Choroid plexus epithelial cell (primary cell): ENCODE results near the gene ARGFX.
A peak's percentile ranks its signal among the peaks of the same experiment; 100 is the strongest.

Experiments used
- DNase-seq: peaks from one replicate; pipeline ENCODE4 v3.0.0-alpha.2; 2010; ENCODE audit warnings: low read depth
- H3K4me3 ChIP-seq: 2 replicates; pipeline ENCODE4 v1.5.1; 2011; ENCODE audit warnings: low read depth, mild to moderate bottlenecking, control low read depth, low read length, moderate library complexity
- TF ChIP-seq, protein P1 (sequence below): conservative IDR thresholded peaks from 2 replicates; pipeline ENCODE4 v1.5.1; 2011; ENCODE audit warnings: low read depth, mild to moderate bottlenecking, control low read depth, inconsistent platforms, low read length, moderate library complexity

The ARGFX gene

DNA sequence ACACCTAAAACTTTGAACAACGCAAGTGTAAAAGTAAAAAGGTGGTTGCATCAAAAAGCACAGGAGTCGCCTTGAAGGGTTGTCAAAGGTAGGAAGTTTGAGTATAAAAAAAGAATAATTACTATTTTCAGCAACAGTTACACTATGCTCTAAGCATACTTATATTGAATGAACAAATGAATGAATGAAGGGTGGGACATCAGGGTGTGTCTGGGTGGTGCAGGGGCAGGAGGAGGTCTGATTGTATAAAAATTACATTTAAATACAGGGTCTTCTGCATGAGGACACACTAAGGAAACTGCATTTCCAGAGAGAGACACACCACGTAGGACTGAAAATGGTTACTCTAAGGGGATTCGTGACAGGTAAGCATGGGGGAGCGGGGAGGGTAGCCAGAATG, at the start of gene ARGFX:
ARGFX (plus strand) TSS at position 301 of the 400 bp plus-strand sequence. CDS start 2,765 bp downstream, outside the sequence.
- no peak for DNase-seq
- no peak within 1 kb of the TSS for H3K4me3 ChIP-seq
- TF ChIP-seq, protein P1, sequence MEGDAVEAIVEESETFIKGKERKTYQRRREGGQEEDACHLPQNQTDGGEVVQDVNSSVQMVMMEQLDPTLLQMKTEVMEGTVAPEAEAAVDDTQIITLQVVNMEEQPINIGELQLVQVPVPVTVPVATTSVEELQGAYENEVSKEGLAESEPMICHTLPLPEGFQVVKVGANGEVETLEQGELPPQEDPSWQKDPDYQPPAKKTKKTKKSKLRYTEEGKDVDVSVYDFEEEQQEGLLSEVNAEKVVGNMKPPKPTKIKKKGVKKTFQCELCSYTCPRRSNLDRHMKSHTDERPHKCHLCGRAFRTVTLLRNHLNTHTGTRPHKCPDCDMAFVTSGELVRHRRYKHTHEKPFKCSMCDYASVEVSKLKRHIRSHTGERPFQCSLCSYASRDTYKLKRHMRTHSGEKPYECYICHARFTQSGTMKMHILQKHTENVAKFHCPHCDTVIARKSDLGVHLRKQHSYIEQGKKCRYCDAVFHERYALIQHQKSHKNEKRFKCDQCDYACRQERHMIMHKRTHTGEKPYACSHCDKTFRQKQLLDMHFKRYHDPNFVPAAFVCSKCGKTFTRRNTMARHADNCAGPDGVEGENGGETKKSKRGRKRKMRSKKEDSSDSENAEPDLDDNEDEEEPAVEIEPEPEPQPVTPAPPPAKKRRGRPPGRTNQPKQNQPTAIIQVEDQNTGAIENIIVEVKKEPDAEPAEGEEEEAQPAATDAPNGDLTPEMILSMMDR = no peak

DNA sequence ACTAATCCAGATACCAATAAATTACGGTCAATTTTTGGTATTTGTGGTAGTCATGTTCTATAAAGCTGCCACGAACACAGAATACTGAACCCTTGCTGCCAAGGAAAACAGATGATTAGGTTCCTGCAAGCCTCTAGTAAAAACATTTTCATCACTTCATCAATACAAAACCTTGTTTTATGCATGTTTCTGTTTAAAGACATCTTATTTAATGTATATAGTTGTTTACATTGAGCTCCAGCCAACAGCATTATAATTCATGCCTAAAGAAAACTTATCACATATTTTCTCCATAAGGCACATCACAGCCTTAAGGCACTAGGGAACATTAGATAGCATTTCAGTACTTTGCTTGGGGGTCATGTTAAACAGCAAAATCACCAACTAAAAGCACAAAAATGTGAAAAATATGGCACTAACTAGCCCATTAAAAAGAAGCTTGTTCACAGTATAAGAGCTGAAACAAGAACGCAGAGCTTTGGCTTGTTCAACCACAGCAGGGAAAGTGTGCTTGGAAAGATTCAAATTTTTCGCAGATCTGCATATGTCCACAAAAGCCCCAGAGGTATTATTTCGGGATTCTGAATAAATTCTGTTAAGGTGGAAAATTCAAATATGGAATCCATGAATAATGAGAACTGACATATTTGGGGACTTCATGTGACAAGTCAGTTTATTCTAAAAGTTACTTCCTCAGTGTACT, 49.6 kb upstream of the ARGFX start:
- no peak overlapping the region for H3K4me3 ChIP-seq
- TF ChIP-seq, protein P1 = no peak
- DNase-seq = no peak

DNA sequence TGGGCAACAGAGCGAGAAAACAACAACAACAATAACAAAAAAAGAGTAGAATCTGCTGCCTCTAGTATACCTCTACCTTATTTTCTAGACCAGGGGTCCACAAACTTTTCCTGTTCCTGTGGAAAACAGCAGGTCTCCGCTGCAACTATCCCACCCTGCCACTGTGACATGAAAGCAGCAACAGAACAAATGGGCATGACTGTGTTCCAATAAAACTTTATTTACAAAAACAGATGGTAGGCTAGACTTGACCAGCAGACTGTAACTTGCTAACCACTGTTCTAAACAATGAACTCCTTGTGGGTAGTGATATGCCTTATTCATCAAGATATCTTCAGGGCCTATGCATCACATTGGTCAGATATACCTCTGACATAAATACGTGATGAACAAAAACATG, 47.2 kb upstream of the ARGFX start:
- no peak for DNase-seq
- no peak overlapping the region for H3K4me3 ChIP-seq
- TF ChIP-seq, protein P1 = no peak

DNA sequence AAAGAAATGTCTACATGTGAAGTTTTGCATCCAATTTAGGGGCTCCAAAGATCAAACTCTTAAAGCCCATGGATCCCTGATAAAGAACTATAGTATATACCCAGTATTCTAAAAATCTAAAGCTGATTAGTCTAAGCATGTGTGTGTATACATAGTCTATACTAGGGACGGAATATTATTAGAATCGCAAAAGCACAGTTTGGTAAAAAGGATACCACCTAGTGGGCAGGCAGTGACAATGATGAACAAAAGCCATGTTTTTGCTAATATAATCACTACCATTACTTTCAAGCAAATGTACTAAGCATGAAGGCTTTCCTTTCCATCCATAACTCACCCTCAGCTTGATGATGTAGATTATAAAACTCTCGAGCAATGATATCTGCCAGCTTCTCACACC, 38.4 kb upstream of the ARGFX start:
- DNase-seq = peak; percentile 66
- TF ChIP-seq, protein P1 = peak; percentile 72
- H3K4me3 ChIP-seq = no peak overlapping the region

DNA sequence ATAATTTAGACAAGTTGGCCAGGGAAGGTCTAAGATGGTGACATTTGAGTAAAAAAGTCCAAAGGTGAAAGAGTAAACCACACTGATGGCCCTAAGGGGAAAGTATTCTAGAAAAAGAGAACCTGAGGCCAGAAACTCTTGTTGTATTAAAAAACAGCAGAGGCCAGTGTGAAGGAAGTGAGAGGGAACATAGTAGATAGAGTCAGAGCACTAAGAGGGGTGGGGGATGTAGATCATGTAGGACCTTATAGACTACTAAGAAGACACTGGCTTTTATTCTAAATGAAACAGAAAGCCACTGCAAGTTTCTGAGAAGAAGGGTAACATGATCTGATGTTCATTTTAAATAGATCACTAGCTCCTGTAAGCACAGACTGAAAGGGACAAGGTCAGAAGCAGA, 36.5 kb upstream of the ARGFX start:
- no peak overlapping the region for H3K4me3 ChIP-seq
- DNase-seq = no peak
- TF ChIP-seq, protein P1 = no peak

DNA sequence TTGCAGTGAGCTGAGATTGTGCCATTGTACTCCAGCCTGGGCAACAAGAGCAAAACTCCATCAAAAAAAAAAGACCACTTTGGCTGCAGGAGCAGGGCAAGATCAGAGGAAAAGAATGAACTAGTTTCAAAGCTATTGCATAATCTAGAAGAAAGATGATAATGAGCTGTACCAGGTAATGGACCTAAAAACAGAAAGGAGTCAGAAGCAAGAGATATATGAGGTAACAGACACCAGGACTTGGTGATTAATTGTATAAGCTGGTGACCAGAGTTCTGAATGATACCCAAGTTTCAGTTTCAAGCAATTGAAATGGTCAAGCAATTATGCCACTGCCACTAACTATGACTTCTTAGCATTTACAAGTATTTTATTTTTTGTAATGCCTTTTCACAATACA, 24.8 kb upstream of the ARGFX start:
- TF ChIP-seq, protein P1 = no peak
- peak; percentile 3 for DNase-seq

DNA sequence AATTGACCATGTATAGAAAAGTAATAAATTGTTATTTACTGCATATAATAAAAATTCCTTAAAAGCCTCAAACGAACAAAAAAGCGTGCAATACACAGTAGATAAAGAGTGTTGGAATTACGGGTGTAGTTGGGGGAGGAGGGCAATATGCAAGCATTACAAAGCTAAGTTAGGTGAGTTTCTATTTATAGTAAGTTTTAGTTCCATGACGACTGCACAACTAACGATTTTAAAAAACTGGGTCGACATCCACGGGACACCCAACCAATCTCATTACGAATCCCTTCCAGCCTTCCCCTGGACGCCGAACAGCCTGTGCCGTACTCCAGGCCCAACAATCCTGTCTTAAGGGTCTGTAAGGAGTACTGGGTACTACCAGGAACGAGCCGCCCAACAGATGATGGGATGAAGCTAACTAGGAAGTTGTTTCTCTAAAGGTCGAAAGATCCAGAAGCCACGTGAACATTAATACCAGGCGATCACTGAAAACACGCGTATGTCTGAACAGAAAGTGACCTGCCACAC, 22.6 kb upstream of the ARGFX start:
- peak overlapping the region; percentile 85 for H3K4me3 ChIP-seq
- DNase-seq = peak; percentile 20
- TF ChIP-seq, protein P1 = no peak

More for the DNA sequence above, 24.8 kb upstream of the ARGFX start:
- H3K4me3 ChIP-seq = no peak overlapping the region
